ENCODE measurements around the gene WDR93.

Gene WDR93

GRCh38 chr15:89747708-89748682, 57.4 kb downstream of the WDR93 start:
- DNase-seq: no peak

- DNase-seq: no peak
These were observed 58.4 kb downstream of the WDR93 start for GRCh38 chr15:89749054-89749453.

- DNase-seq: no peak
These were observed 58.9 kb downstream of the WDR93 start for GRCh38 chr15:89749526-89749925.

GRCh38 chr15:89749951-89750559, 59.4 kb downstream of the WDR93 start:
- DNase-seq: peak in 5 of 56 donors; percentile 24 to 51 (median 31)

GRCh38 chr15:89750560-89751542, 60.2 kb downstream of the WDR93 start, which contains the start of gene MESP1:
TSS of gene MESP1 (minus strand) at chr15:89751249. CDS start at chr15:89751231, 18 bp downstream.
- DNase-seq: peak; percentile 16 to 92 (median 74)

- DNase-seq: no peak
These were observed 61.1 kb downstream of the WDR93 start for GRCh38 chr15:89751748-89752147.

- DNase-seq: no peak
These were observed 63.2 kb downstream of the WDR93 start for GRCh38 chr15:89753855-89754254.

- no peak for DNase-seq
These were observed 63.9 kb downstream of the WDR93 start for GRCh38 chr15:89754361-89755154.

GRCh38 chr15:89755701-89756100, 65.1 kb downstream of the WDR93 start:
- DNase-seq: no peak

GRCh38 chr15:89756897-89757296, 66.3 kb downstream of the WDR93 start:
- no peak for DNase-seq

GRCh38 chr15:89758283-89758682, 67.7 kb downstream of the WDR93 start:
- DNase-seq: no peak

- no peak for DNase-seq
These were observed 68.4 kb downstream of the WDR93 start for GRCh38 chr15:89758981-89759380.

- DNase-seq: no peak
These were observed 69.2 kb downstream of the WDR93 start for GRCh38 chr15:89759835-89760234.

- DNase-seq: peak in 42 of 56 donors; percentile 10 to 81 (median 42)
These were observed 69.8 kb downstream of the WDR93 start for GRCh38 chr15:89760303-89761008.

- no peak for DNase-seq
These were observed 70.6 kb downstream of the WDR93 start for GRCh38 chr15:89761009-89761831.

- DNase-seq: no peak
These were observed 71.3 kb downstream of the WDR93 start for GRCh38 chr15:89761929-89762328.

GRCh38 chr15:89765694-89766093, 75.1 kb downstream of the WDR93 start:
- DNase-seq: no peak

All from amygdala (tissue), 56 donors.